ENCODE data around the gene DIP2B. TPM values are rescaled to one million over a fixed set of nuclear protein-coding genes. Genes with fewer than 3 reads are reported as not detected.
"Not testable (repeated sequence)": the region's sequence is repeated elsewhere in the genome, so short reads cannot be mapped to it uniquely, and the experiment has no call there.

DIP2B gene
- total RNA-seq, 1 donor from 2014 or later: 25.3 TPM

- DNase-seq (ENCODE audit: low read depth): no peak
These were observed 43.0 kb downstream of the DIP2B start for GRCh38 chr12:50547742-50548141.

- no peak for DNase-seq (ENCODE audit: low read depth)
These were observed 45.1 kb downstream of the DIP2B start for GRCh38 chr12:50549885-50550284.

GRCh38 chr12:50550530-50551223 is 45.9 kb downstream of the DIP2B start:
- DNase-seq (ENCODE audit: low read depth): no peak

- DNase-seq (ENCODE audit: low read depth): no peak
These were observed 47.1 kb downstream of the DIP2B start for GRCh38 chr12:50551866-50552265.

GRCh38 chr12:50554651-50555050 is 49.9 kb downstream of the DIP2B start:
- DNase-seq (ENCODE audit: low read depth): no peak

- no peak for DNase-seq (ENCODE audit: low read depth)
These were observed 50.7 kb downstream of the DIP2B start for GRCh38 chr12:50555471-50555885.

- no peak for DNase-seq (ENCODE audit: low read depth)
These were observed 51.5 kb downstream of the DIP2B start for GRCh38 chr12:50556273-50556672.

GRCh38 chr12:50556796-50557195 is 52.0 kb downstream of the DIP2B start:
- DNase-seq (ENCODE audit: low read depth): not testable (repeated sequence)

GRCh38 chr12:50557421-50557820 is 52.6 kb downstream of the DIP2B start:
- no peak for DNase-seq (ENCODE audit: low read depth)

GRCh38 chr12:50558970-50559369 is 54.2 kb downstream of the DIP2B start:
- DNase-seq (ENCODE audit: low read depth): no peak

GRCh38 chr12:50562520-50563433 is 58.0 kb downstream of the DIP2B start:
- DNase-seq (ENCODE audit: low read depth): no peak

GRCh38 chr12:50563434-50563787 is 58.6 kb downstream of the DIP2B start:
- DNase-seq (ENCODE audit: low read depth): no peak

- DNase-seq (ENCODE audit: low read depth): no peak
These were observed 59.6 kb downstream of the DIP2B start for GRCh38 chr12:50564237-50564947.

GRCh38 chr12:50564948-50565297 is 60.1 kb downstream of the DIP2B start:
- no peak for DNase-seq (ENCODE audit: low read depth)

GRCh38 chr12:50566066-50566465 is 61.3 kb downstream of the DIP2B start:
- DNase-seq (ENCODE audit: low read depth): no peak

- DNase-seq (ENCODE audit: low read depth): no peak
These were observed 63.1 kb downstream of the DIP2B start for GRCh38 chr12:50567926-50568325.

- DNase-seq (ENCODE audit: low read depth): no peak
These were observed 63.7 kb downstream of the DIP2B start for GRCh38 chr12:50568338-50569091.

GRCh38 chr12:50569321-50569720 is 64.5 kb downstream of the DIP2B start:
- DNase-seq (ENCODE audit: low read depth): no peak

- DNase-seq (ENCODE audit: low read depth): peak; percentile 45
These were observed 65.1 kb downstream of the DIP2B start for GRCh38 chr12:50569876-50570275.

- DNase-seq (ENCODE audit: low read depth): no peak
These were observed 67.0 kb downstream of the DIP2B start for GRCh38 chr12:50571786-50572185.

GRCh38 chr12:50572287-50572686 is 67.5 kb downstream of the DIP2B start:
- peak; percentile 33 for DNase-seq (ENCODE audit: low read depth)
